SK-N-SH treated with all-trans-retinoic acid at 6 μM for 48 hours (cell line): ENCODE data around the gene OLFML3.
"Not testable (repeated sequence)": the region's sequence is repeated elsewhere in the genome, so short reads cannot be mapped to it uniquely, and the experiment has no call there.

Experiments
- ATAC-seq: fragments of 200-7000 bp; cut with Tn5 transposase; 3 replicates; pipeline ENCODE4 v1.9.1; 2020; ENCODE audit warnings: mild to moderate bottlenecking, moderate library complexity
- ARNTL ChIP-seq: fragments of 450-650 bp; formaldehyde crosslinking; IDR thresholded peaks from 2 replicates; pipeline ENCODE4 v1.5.0; 2020; ENCODE audit warnings: low read depth, mild to moderate bottlenecking, moderate library complexity, borderline replicate concordance
- BACH2 ChIP-seq: fragments of 250-450 bp; sonication (Bioruptor Pico); IDR thresholded peaks from 2 replicates; pipeline ENCODE4 v1.9.0; 2021; ENCODE audit warnings: mild to moderate bottlenecking, borderline replicate concordance
- CREB5 ChIP-seq: fragments of 250-450 bp; sonication (Bioruptor Pico); IDR thresholded peaks from 2 replicates; pipeline ENCODE4 v1.5.1; 2020; ENCODE audit warnings: low read depth, mild to moderate bottlenecking, moderate library complexity
- CSDC2 ChIP-seq: fragments of 250-450 bp; sonication (Bioruptor Pico); IDR thresholded peaks from 2 replicates; pipeline ENCODE4 v1.5.0; 2020; ENCODE audit warnings: mild to moderate bottlenecking, moderate library complexity
- CSRNP3 ChIP-seq: fragments of 250-450 bp; sonication (Bioruptor Pico); IDR thresholded peaks from 2 replicates; pipeline ENCODE4 v1.5.1; 2021; ENCODE audit warnings: mild to moderate bottlenecking, moderate library complexity
- ESRRG ChIP-seq: fragments of 250-450 bp; sonication (Bioruptor Pico); IDR thresholded peaks from 2 replicates; pipeline ENCODE4 v1.6.1; 2021; ENCODE audit warnings: mild to moderate bottlenecking
- OSR1 ChIP-seq: fragments of 250-450 bp; sonication (Bioruptor Pico); IDR thresholded peaks from 2 replicates; pipeline ENCODE4 v1.8.0; 2022; ENCODE audit warnings: moderate library complexity, mild to moderate bottlenecking, inconsistent platforms
- PATZ1 ChIP-seq: fragments of 250-450 bp; sonication (Bioruptor Pico); IDR thresholded peaks from 2 replicates; pipeline ENCODE4 v1.8.0; 2020; ENCODE audit warnings: mild to moderate bottlenecking, moderate library complexity, borderline replicate concordance
- PPARA ChIP-seq: fragments of 250-450 bp; sonication (Bioruptor Pico); IDR thresholded peaks from 2 replicates; pipeline ENCODE4 v1.5.0; 2020; ENCODE audit warnings: mild to moderate bottlenecking, borderline replicate concordance
- RARB ChIP-seq: fragments of 250-450 bp; sonication (Bioruptor Pico); IDR thresholded peaks from 2 replicates; pipeline ENCODE4 v1.8.0; 2021; ENCODE audit warnings: mild to moderate bottlenecking, moderate library complexity
- SNAI2 ChIP-seq: fragments of 250-450 bp; sonication (Bioruptor Pico); IDR thresholded peaks from 2 replicates; pipeline ENCODE4 v1.5.0; 2020; ENCODE audit warnings: mild to moderate bottlenecking, moderate library complexity
- TCF4 ChIP-seq: fragments of 250-450 bp; sonication (Bioruptor Pico); IDR thresholded peaks from 2 replicates; pipeline ENCODE4 v1.8.0; 2021; ENCODE audit warnings: mild to moderate bottlenecking, moderate library complexity, borderline replicate concordance
- TOX ChIP-seq: fragments of 250-450 bp; sonication (Bioruptor Pico); IDR thresholded peaks from 2 replicates; pipeline ENCODE4 v1.8.0; 2021; ENCODE audit warnings: mild to moderate bottlenecking, moderate library complexity, borderline replicate concordance
- TSHZ2 ChIP-seq: fragments of 250-450 bp; sonication (Bioruptor Pico); IDR thresholded peaks from 2 replicates; pipeline ENCODE4 v1.5.0; 2020; ENCODE audit warnings: mild to moderate bottlenecking, moderate library complexity
- ZFP3 ChIP-seq: fragments of 250-450 bp; sonication (Bioruptor Pico); IDR thresholded peaks from 2 replicates; pipeline ENCODE4 v1.5.0; 2020; ENCODE audit warnings: mild to moderate bottlenecking, moderate library complexity
- ZFP30 ChIP-seq: fragments of 450-650 bp; formaldehyde crosslinking; IDR thresholded peaks from 2 replicates; pipeline ENCODE4 v1.5.0; 2022; ENCODE audit warnings: mild to moderate bottlenecking, moderate library complexity
- ZNF565 ChIP-seq: fragments of 450-650 bp; formaldehyde crosslinking; conservative IDR thresholded peaks from 2 replicates; pipeline ENCODE4 v1.5.0; 2020; ENCODE audit warnings: low read depth, mild to moderate bottlenecking, moderate library complexity
- ZNF70 ChIP-seq: fragments of 450-650 bp; formaldehyde crosslinking; IDR thresholded peaks from 2 replicates; pipeline ENCODE4 v1.5.0; 2020; ENCODE audit warnings: mild to moderate bottlenecking, moderate library complexity
- ZNF8 ChIP-seq: fragments of 450-650 bp; formaldehyde crosslinking; IDR thresholded peaks from 2 replicates; pipeline ENCODE4 v1.5.0; 2020; ENCODE audit warnings: mild to moderate bottlenecking, moderate library complexity
- TF ChIP-seq, protein P1 (sequence below): fragments of 250-450 bp; sonication (Bioruptor Pico); IDR thresholded peaks from 2 replicates; pipeline ENCODE4 v1.8.0; 2021; ENCODE audit warnings: low read depth, mild to moderate bottlenecking, moderate library complexity, borderline replicate concordance

Gene OLFML3

DNA sequence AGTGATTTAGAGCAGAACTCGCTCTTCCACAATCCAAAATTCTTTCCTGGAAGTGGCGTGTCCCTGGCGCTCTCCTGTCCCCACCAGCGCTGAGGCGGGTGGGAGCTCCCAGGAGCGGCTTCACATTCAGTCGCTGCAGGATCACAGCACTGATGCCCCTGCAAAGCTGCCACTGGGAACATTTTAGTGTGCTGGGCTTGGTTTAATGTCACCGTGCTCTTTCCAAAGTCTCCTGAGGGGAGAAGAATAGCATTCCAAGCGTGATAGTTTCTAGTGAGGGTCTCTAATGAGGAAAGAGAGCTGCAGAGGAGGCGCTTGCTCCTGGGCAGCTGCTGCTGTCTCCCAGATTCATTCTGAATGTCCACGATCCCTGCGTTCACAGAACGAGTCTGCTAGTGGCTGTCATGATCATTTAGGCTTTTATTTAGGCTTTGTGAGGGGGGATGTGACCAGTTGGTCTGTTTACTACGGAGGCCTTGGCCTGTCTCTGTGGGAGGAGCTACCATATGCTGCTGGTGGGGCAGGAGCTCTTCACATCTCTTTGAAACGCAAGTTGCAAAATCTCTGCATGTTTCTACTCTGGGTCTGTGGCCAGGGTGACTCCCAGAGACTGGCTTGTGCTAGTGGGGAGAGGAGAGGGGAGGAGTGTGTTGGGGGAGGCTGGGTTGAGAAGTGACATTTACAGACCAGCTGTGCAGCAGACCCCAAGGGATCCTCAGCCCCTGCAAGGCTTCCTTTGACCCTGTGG, 23.4 kb downstream of the OLFML3 start:
- ATAC-seq, result no peak; the same call in 2 of the 3 replicates
- TF ChIP-seq ZFP3 (no peak), ZFP30 (CRISPR knock-in tag) (no peak), TCF4 (CRISPR knock-in tag) (no peak), TSHZ2 (CRISPR knock-in tag) (no peak)
- TF ChIP-seq, all 23 proteins: peak for 0

DNA sequence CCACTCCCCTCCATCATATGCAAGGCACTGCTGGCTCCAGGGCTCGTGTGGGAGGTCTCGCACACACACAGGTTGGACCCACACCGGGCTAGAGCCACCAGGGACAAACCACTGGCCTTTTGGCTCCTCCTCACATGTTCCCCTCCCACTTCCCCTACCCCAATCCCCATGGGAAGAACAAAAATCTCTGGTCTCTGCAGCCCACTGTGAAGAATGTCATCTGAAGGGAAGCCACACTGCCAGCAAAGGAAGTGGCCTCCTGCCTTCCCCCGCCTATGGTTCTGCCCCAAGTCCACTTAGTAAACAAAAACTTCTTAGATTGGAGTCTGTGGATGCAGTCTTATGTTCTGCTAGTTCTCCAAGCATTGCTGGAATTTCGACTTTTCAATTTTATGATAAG, 24.2 kb downstream of the OLFML3 start:
- no peak for ATAC-seq
- TF ChIP-seq RARB (no peak), BACH2 (CRISPR knock-in tag) (no peak), OSR1 (CRISPR knock-in tag) (no peak), ZNF8 (CRISPR knock-in tag) (no peak), ZNF565 (CRISPR knock-in tag) (no peak), ZFP30 (CRISPR knock-in tag) (no peak), SNAI2 (CRISPR knock-in tag) (no peak), PPARA (CRISPR knock-in tag) (no peak), CREB5 (CRISPR knock-in tag) (no peak), PATZ1 (no peak), TSHZ2 (CRISPR knock-in tag) (no peak)
- TF ChIP-seq, protein P1, sequence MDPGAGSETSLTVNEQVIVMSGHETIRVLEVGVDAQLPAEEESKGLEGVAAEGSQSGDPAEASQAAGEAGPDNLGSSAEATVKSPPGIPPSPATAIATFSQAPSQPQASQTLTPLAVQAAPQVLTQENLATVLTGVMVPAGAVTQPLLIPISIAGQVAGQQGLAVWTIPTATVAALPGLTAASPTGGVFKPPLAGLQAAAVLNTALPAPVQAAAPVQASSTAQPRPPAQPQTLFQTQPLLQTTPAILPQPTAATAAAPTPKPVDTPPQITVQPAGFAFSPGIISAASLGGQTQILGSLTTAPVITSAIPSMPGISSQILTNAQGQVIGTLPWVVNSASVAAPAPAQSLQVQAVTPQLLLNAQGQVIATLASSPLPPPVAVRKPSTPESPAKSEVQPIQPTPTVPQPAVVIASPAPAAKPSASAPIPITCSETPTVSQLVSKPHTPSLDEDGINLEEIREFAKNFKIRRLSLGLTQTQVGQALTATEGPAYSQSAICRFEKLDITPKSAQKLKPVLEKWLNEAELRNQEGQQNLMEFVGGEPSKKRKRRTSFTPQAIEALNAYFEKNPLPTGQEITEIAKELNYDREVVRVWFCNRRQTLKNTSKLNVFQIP (CRISPR knock-in tag), result no peak

GRCh38 chr1:114006825-114007224, 27.6 kb downstream of the OLFML3 start:
- ATAC-seq, result not testable (repeated sequence)

DNA sequence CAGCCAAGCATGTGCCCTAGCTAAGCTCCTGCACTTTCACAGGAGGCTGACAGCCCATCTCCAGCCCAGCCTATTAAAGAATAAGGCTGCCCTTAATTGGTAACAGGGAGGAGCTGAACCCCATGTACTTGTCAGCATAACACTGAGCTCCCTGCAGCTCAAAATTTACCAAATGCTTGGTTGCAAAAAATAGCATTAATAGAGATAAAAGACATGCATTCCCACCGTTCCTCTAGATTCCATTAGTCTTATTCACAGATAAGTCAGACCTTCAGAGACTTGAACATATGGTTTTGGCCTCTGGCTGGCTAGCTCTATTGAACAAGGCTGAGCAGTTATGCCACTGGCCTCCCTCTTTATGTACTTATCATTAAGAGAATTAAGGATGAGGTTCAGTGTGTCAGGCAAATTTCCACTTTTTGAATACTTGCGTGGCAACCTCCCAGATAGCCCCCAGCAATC, 29.2 kb downstream of the OLFML3 start:
- ATAC-seq, result peak; percentile 71
- TF ChIP-seq ZFP3 (no peak), ZNF8 (CRISPR knock-in tag) (no peak), PATZ1 (no peak), ZNF565 (CRISPR knock-in tag) (no peak), PPARA (CRISPR knock-in tag) (no peak), ARNTL (CRISPR knock-in tag) (no peak), TOX (no peak), ESRRG (CRISPR knock-in tag) (no peak), CSRNP3 (no peak), ZNF70 (CRISPR knock-in tag) (no peak), CSDC2 (CRISPR knock-in tag) (no peak)
